Endothelial cell of umbilical vein (primary cell): ENCODE measurements around the gene CAMTA1.

ENCODE experiments used
- EZH2 ChIP-seq: IDR thresholded peaks from 2 replicates; pipeline ENCODE4 v1.6.1; 2012; ENCODE audit warnings: borderline replicate concordance, low read depth, mild to moderate bottlenecking, moderate library complexity, low read length, inconsistent platforms; ENCODE audit not compliant: severe bottlenecking
- FOS ChIP-seq: IDR thresholded peaks from 2 replicates; pipeline ENCODE4 v1.6.1; 2011; ENCODE audit warnings: mild to moderate bottlenecking, low read length, moderate library complexity, borderline replicate concordance; ENCODE audit not compliant: insufficient read depth
- GATA2 ChIP-seq: IDR thresholded peaks from 2 replicates; pipeline ENCODE4 v1.7.0; 2011; ENCODE audit warnings: low read depth, mild to moderate bottlenecking, moderate library complexity, mixed read lengths, low read length; ENCODE audit not compliant: insufficient read length, insufficient read depth
- JUN ChIP-seq: IDR thresholded peaks from 2 replicates; pipeline ENCODE4 v1.6.1; 2011; ENCODE audit warnings: borderline replicate concordance, low read depth; ENCODE audit not compliant: insufficient read length, insufficient read depth
- POLR2A ChIP-seq: IDR thresholded peaks from 2 replicates; pipeline ENCODE4 v1.6.1; 2012; ENCODE audit warnings: low read depth, mild to moderate bottlenecking, control low read depth, low read length
- POLR2AphosphoS5 ChIP-seq: IDR thresholded peaks from 2 replicates; pipeline ENCODE4 v1.6.1; 2012; ENCODE audit warnings: low read depth, mild to moderate bottlenecking, control low read depth, low read length, moderate library complexity; ENCODE audit not compliant: insufficient read depth
- TF ChIP-seq, protein P1 (sequence below), 2 donors: IDR thresholded peaks; 1 replicate in 1 of 2; 2 replicates in 1 of 2; pipeline ENCODE4 v1.5.1; 2011; ENCODE audit warnings: low read length in 2 of 2, mild to moderate bottlenecking in 2 of 2, moderate library complexity in 2 of 2, control low read depth in 1 of 2, inconsistent platforms in 1 of 2, low read depth in 1 of 2; ENCODE audit not compliant: insufficient read depth in 1 of 2; ENCODE audit errors: extremely low read depth in 1 of 2
- TF ChIP-seq, protein P2 (sequence below): IDR thresholded peaks from 2 replicates; pipeline ENCODE4 v1.6.1; 2011; ENCODE audit not compliant: insufficient read depth, insufficient read length

DNA sequence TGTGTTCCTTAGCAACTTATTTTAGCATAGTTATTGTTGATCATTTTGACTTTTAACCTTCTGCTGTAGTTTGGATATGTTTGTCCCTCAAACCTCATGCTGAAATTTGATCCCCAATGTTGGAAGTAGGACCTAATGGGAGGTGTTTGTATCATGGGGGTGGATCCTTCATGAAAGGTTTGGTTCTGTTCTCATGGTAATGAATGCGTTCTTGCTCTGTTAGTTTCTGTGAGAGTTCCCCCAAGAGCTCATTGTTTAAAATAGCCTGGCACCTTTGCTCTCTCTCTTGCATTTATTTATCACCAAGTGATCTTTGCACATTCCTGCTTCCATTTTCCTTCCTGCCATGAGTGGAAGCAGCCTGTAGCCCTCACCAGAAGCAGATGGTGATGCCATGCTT is 613.7 kb downstream of the CAMTA1 start:
- TF ChIP-seq POLR2AphosphoS5 (no peak), JUN (no peak), EZH2 (no peak), POLR2A (no peak), GATA2 (no peak), FOS (no peak)
- TF ChIP-seq, protein P1, sequence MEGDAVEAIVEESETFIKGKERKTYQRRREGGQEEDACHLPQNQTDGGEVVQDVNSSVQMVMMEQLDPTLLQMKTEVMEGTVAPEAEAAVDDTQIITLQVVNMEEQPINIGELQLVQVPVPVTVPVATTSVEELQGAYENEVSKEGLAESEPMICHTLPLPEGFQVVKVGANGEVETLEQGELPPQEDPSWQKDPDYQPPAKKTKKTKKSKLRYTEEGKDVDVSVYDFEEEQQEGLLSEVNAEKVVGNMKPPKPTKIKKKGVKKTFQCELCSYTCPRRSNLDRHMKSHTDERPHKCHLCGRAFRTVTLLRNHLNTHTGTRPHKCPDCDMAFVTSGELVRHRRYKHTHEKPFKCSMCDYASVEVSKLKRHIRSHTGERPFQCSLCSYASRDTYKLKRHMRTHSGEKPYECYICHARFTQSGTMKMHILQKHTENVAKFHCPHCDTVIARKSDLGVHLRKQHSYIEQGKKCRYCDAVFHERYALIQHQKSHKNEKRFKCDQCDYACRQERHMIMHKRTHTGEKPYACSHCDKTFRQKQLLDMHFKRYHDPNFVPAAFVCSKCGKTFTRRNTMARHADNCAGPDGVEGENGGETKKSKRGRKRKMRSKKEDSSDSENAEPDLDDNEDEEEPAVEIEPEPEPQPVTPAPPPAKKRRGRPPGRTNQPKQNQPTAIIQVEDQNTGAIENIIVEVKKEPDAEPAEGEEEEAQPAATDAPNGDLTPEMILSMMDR (IDR thresholded peaks at IDR 0.05; ENCODE audit: extremely low read depth in 1 of 2, insufficient read depth in 1 of 2, low read depth in 1 of 2, low read length in 2 of 2) = no peak
- TF ChIP-seq, protein P2, sequence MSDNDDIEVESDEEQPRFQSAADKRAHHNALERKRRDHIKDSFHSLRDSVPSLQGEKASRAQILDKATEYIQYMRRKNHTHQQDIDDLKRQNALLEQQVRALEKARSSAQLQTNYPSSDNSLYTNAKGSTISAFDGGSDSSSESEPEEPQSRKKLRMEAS = no peak
